ENCODE data around the gene RIN2.

RIN2 gene

GRCh38 chr20:19723051-19723450 is 35.0 kb upstream of the RIN2 start:
- Histone ChIP-seq H3K27me3 (ENCODE audit: insufficient read depth, low read length) (peaks cover 2% of the 10 kb centered on the region; the same call in 1 of the 2 replicates), H3K9me3 (ENCODE audit: low read length) (no peaks in the 10 kb centered on the region), H4K20me1 (ENCODE audit: insufficient read depth, low read length) (no peaks in the 10 kb centered on the region), H3K4me2 (ENCODE audit: low read length) (no peak overlapping the region), H3K9ac (ENCODE audit: low read length) (no peak overlapping the region), H3K79me2 (ENCODE audit: insufficient read depth, low read length) (no peaks in the 10 kb centered on the region), H3K36me3 (ENCODE audit: insufficient read depth, low read length) (no peaks in the 10 kb centered on the region), H3K4me3 (ENCODE audit: low read depth, low read length, poor library complexity, severe bottlenecking) (no peak overlapping the region), H3K9me2 (ENCODE audit: low read depth, low read length) (no peaks in the 10 kb centered on the region), H3K27ac (ENCODE audit: low read depth, low read length, poor library complexity, severe bottlenecking) (no peak overlapping the region), H2AFZ (ENCODE audit: low read length) (no peak overlapping the region), H3K4me1 (ENCODE audit: insufficient read depth, low read length, severe bottlenecking) (no peaks in the 10 kb centered on the region), H3F3A (ENCODE audit: insufficient read depth, low read length) (no peaks in the 10 kb centered on the region)
- TF ChIP-seq, protein P1, sequence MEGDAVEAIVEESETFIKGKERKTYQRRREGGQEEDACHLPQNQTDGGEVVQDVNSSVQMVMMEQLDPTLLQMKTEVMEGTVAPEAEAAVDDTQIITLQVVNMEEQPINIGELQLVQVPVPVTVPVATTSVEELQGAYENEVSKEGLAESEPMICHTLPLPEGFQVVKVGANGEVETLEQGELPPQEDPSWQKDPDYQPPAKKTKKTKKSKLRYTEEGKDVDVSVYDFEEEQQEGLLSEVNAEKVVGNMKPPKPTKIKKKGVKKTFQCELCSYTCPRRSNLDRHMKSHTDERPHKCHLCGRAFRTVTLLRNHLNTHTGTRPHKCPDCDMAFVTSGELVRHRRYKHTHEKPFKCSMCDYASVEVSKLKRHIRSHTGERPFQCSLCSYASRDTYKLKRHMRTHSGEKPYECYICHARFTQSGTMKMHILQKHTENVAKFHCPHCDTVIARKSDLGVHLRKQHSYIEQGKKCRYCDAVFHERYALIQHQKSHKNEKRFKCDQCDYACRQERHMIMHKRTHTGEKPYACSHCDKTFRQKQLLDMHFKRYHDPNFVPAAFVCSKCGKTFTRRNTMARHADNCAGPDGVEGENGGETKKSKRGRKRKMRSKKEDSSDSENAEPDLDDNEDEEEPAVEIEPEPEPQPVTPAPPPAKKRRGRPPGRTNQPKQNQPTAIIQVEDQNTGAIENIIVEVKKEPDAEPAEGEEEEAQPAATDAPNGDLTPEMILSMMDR (IDR thresholded peaks at IDR 0.05; ENCODE audit: low read length), result no peak
- no peak for TF ChIP-seq EZH2 (IDR thresholded peaks at IDR 0.05; ENCODE audit: borderline replicate concordance, low read length)

- H3K27me3 ChIP-seq (ENCODE audit: insufficient read depth, low read length), result no peaks in the 10 kb centered on the region
- no peak overlapping the region for H2AFZ ChIP-seq (ENCODE audit: low read length)
- H3K9me2 ChIP-seq (ENCODE audit: low read depth, low read length), result no peaks in the 10 kb centered on the region
- H3K9me3 ChIP-seq (ENCODE audit: low read length), result no peaks in the 10 kb centered on the region
- H3F3A ChIP-seq (ENCODE audit: insufficient read depth, low read length), result no peaks in the 10 kb centered on the region
- H3K4me1 ChIP-seq (ENCODE audit: insufficient read depth, low read length, severe bottlenecking), result no peaks in the 10 kb centered on the region
- no peaks in the 10 kb centered on the region for H3K79me2 ChIP-seq (ENCODE audit: insufficient read depth, low read length)
- no peaks in the 10 kb centered on the region for H4K20me1 ChIP-seq (ENCODE audit: insufficient read depth, low read length)
- H3K27ac ChIP-seq (ENCODE audit: low read depth, low read length, poor library complexity, severe bottlenecking), result no peak overlapping the region
- H3K4me2 ChIP-seq (ENCODE audit: low read length), result no peak overlapping the region
- no peaks in the 10 kb centered on the region for H3K36me3 ChIP-seq (ENCODE audit: insufficient read depth, low read length)
- no peak overlapping the region for H3K9ac ChIP-seq (ENCODE audit: low read length)
- TF ChIP-seq, protein P1 (IDR thresholded peaks at IDR 0.05; ENCODE audit: low read length), result no peak
- TF ChIP-seq EZH2 (IDR thresholded peaks at IDR 0.05; ENCODE audit: borderline replicate concordance, low read length), result no peak
- H3K4me3 ChIP-seq (ENCODE audit: low read depth, low read length, poor library complexity, severe bottlenecking), result no peak overlapping the region
Observed at GRCh38 chr20:19723813-19724430, 34.1 kb upstream of the RIN2 start.

DNA sequence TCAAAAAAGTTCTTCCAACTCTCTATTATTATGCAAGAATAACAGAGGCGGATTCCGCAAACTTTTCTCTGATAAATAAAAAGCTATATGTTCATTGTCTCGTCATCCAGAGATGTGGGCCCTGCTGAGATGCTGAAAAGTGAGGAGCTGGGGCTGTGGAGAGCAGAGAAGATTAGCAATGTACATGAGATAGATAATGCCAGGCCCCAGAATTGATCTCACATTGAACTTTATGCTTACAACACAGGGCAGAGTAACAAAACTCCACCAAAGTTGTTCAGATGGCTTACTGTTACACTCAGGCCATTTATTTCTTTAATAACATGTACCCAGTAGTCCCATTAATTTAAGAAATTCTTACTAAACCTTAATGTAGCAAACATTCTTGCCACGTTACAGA is 32.7 kb upstream of the RIN2 start:
- no peak overlapping the region for H2AFZ ChIP-seq (ENCODE audit: low read length)
- H3K27me3 ChIP-seq (ENCODE audit: insufficient read depth, low read length), result no peaks in the 10 kb centered on the region
- no peak overlapping the region for H3K4me3 ChIP-seq (ENCODE audit: low read depth, low read length, poor library complexity, severe bottlenecking)
- TF ChIP-seq, protein P1 (IDR thresholded peaks at IDR 0.05; ENCODE audit: low read length), result no peak
- no peak for TF ChIP-seq EZH2 (IDR thresholded peaks at IDR 0.05; ENCODE audit: borderline replicate concordance, low read length)
- H3K27ac ChIP-seq (ENCODE audit: low read depth, low read length, poor library complexity, severe bottlenecking), result no peak overlapping the region
- no peaks in the 10 kb centered on the region for H3K9me2 ChIP-seq (ENCODE audit: low read depth, low read length)
- H3K36me3 ChIP-seq (ENCODE audit: insufficient read depth, low read length), result no peaks in the 10 kb centered on the region
- no peak overlapping the region for H3K4me2 ChIP-seq (ENCODE audit: low read length)
- H3K79me2 ChIP-seq (ENCODE audit: insufficient read depth, low read length), result no peaks in the 10 kb centered on the region
- no peak overlapping the region for H3K9ac ChIP-seq (ENCODE audit: low read length)
- no peaks in the 10 kb centered on the region for H3F3A ChIP-seq (ENCODE audit: insufficient read depth, low read length)
- H4K20me1 ChIP-seq (ENCODE audit: insufficient read depth, low read length), result no peaks in the 10 kb centered on the region
- H3K4me1 ChIP-seq (ENCODE audit: insufficient read depth, low read length, severe bottlenecking), result no peaks in the 10 kb centered on the region
- H3K9me3 ChIP-seq (ENCODE audit: low read length), result no peaks in the 10 kb centered on the region

All from OCI-LY1 (cell line).